HepG2 (cell line): ENCODE results near the gene CLIC5. TPM values are rescaled to one million over a fixed set of nuclear protein-coding genes. Genes with fewer than 3 reads are reported as not detected.

Experiments
- ATAC-seq: fragments of 200-7000 bp; cut with Tn5 transposase; 3 replicates; pipeline ENCODE4 v1.9.1; 2020; ENCODE audit warnings: mild to moderate bottlenecking, moderate library complexity
- BruUV-seq: library from RNA; stranded (reverse); fragments of 400-500 nt; replicated peaks from 2 replicates; lab custom pipeline; 2021; lab: Mats Ljungman, UMichigan
- CTCF ChIA-PET: fragments of 300-600 bp; formaldehyde crosslinking; extraction: SDS; loops from one replicate; lab custom pipeline; 2021; ENCODE audit warnings: low total read pairs, inconsistent platforms, low intra/inter-chr PET ratio; lab: Yijun Ruan, JAX
- POLR2A ChIA-PET: fragments of 350-600 bp; sonication (Branson Sonifier 250); formaldehyde crosslinking; loops from one replicate; lab custom pipeline; 2020; ENCODE audit warnings: antibody characterized with exemption, inconsistent platforms; lab: Yijun Ruan, JAX
- DNase-seq: peaks from one replicate; pipeline ENCODE4 v3.0.0-alpha.2; 2015; ENCODE audit warnings: low spot score
- FAIRE-seq: peaks from 3 replicates; lab custom pipeline; 2011; peaks lifted over from hg19 to GRCh38; lab: Jason Lieb, UNC
- H2AFZ ChIP-seq: one replicate; pipeline ENCODE4 v1.6.1; 2011; ENCODE audit warnings: low read length, inconsistent platforms
- H3K27ac ChIP-seq: fragments of 300-600 bp; 3 replicates; pipeline ENCODE4 v1.8.0; 2011; ENCODE audit warnings: mixed run types, mild to moderate bottlenecking, mixed read lengths, low read length, inconsistent platforms; ENCODE audit not compliant: insufficient read depth; ENCODE audit errors: extremely low read length
- H3K27me3 ChIP-seq, 2 experiments: fragments of 200-600 bp in 1 of 2; 2 replicates in 1 of 2; 3 replicates in 1 of 2; pipeline versions ENCODE4 v1.6.0 to v1.8.0; 2011; ENCODE audit warnings: low read length in 2 of 2, mild to moderate bottlenecking in 2 of 2, moderate library complexity in 2 of 2, inconsistent platforms in 1 of 2; ENCODE audit not compliant: insufficient read depth in 2 of 2, control insufficient read depth in 1 of 2
- H3K36me3 ChIP-seq, 2 experiments: fragments of 200-600 bp in 1 of 2; replicated peaks in 1 of 2; 2 replicates in 1 of 2; 3 replicates in 1 of 2; pipeline versions ENCODE4 v1.5.1 to v1.8.0; 2011; ENCODE audit warnings: low read length in 2 of 2, inconsistent platforms in 1 of 2; ENCODE audit not compliant: insufficient read depth in 2 of 2, control insufficient read depth in 1 of 2
- H3K4me1 ChIP-seq: 2 replicates; pipeline ENCODE4 v1.5.1; 2012; ENCODE audit warnings: low read length, inconsistent platforms; ENCODE audit not compliant: insufficient read depth
- H3K4me2 ChIP-seq: 2 replicates; pipeline ENCODE4 v1.6.0; 2011; ENCODE audit warnings: low read depth, low read length, inconsistent platforms
- H3K4me3 ChIP-seq, 3 experiments: fragments of 200-600 bp in 1 of 3; sonication (generic), shearing (Covaris generic) in 1 of 3; replicated peaks in 1 of 3; 2 replicates each; pipeline ENCODE4 v1.5.1; 2011 to 2016; ENCODE audit warnings: low read length in 3 of 3, inconsistent platforms in 2 of 3, low read depth in 2 of 3, mild to moderate bottlenecking in 2 of 3, control low read depth in 1 of 3, mixed read lengths in 1 of 3; ENCODE audit not compliant: insufficient read depth in 1 of 3
- H3K79me2 ChIP-seq: one replicate; pipeline ENCODE4 v1.6.1; 2011; ENCODE audit warnings: low read length, inconsistent platforms; ENCODE audit not compliant: insufficient read depth
- H3K9ac ChIP-seq: 2 replicates; pipeline ENCODE4 v1.6.0; 2011; ENCODE audit warnings: mild to moderate bottlenecking, low read depth, low read length, inconsistent platforms; ENCODE audit not compliant: insufficient read depth
- H3K9me3 ChIP-seq: 2 replicates; pipeline ENCODE4 v1.5.1; 2012; ENCODE audit warnings: mild to moderate bottlenecking, low read length
- H4K20me1 ChIP-seq: 2 replicates; pipeline ENCODE4 v1.6.0; 2011; ENCODE audit warnings: inconsistent platforms, mild to moderate bottlenecking, low read length, moderate library complexity; ENCODE audit not compliant: insufficient read depth
- CBX2 ChIP-seq, 2 experiments: fragments of 200-600 bp in 1 of 2; sonication (generic); formaldehyde crosslinking in 1 of 2; IDR thresholded peaks; 2 replicates each; pipeline versions ENCODE4 v1.7.0 to v1.8.1; 2018 to 2022; ENCODE audit warnings: low read depth in 2 of 2, low read length in 1 of 2, mild to moderate bottlenecking in 1 of 2, missing genetic modification reagents in 1 of 2
- FOSL2 ChIP-seq: sonication (generic); formaldehyde crosslinking; IDR thresholded peaks from 2 replicates; pipeline ENCODE4 v1.4.0; 2020; ENCODE audit warnings: missing genetic modification reagents
- FOXK1 ChIP-seq: sonication (generic); formaldehyde crosslinking; IDR thresholded peaks from 2 replicates; pipeline ENCODE4 v1.4.0; 2020; ENCODE audit warnings: low read depth, missing genetic modification reagents, borderline replicate concordance
- HIVEP1 ChIP-seq: sonication (generic); formaldehyde crosslinking; IDR thresholded peaks from 2 replicates; pipeline ENCODE4 v1.4.0; 2020; ENCODE audit warnings: mild to moderate bottlenecking, missing genetic modification reagents
- MXI1 ChIP-seq: IDR thresholded peaks from 3 replicates; pipeline ENCODE4 v1.6.1; 2012; ENCODE audit warnings: low read depth, low read length, inconsistent platforms, borderline replicate concordance
- PLRG1 ChIP-seq: fragments of 450-650 bp; conservative IDR thresholded peaks from 2 replicates; pipeline ENCODE4 v1.6.1; 2016
- RFXAP ChIP-seq: sonication (generic); formaldehyde crosslinking; IDR thresholded peaks from 2 replicates; pipeline ENCODE4 v1.4.0; 2020; ENCODE audit warnings: missing genetic modification reagents, borderline replicate concordance
- SOX13 ChIP-seq, 3 experiments: fragments of 450-650 bp in 1 of 3; sonication (generic) in 1 of 3; formaldehyde crosslinking in 1 of 3; IDR thresholded peaks in 2 of 3; conservative IDR thresholded peaks in 1 of 3; 2 replicates each; pipeline versions ENCODE4 v1.5.0 to v1.6.1; 2016 to 2020; ENCODE audit warnings: antibody characterized with exemption in 1 of 3, mild to moderate bottlenecking in 1 of 3, missing compliant biosample characterization in 1 of 3, missing genetic modification reagents in 1 of 3, moderate library complexity in 1 of 3
- ZFP90 ChIP-seq: sonication (generic); formaldehyde crosslinking; IDR thresholded peaks from 2 replicates; pipeline ENCODE4 v1.8.0; 2022; ENCODE audit warnings: missing genetic modification reagents, mild to moderate bottlenecking, inconsistent platforms, borderline replicate concordance
- ZNF207 ChIP-seq: fragments of 450-650 bp; IDR thresholded peaks from 2 replicates; pipeline ENCODE4 v1.6.1; 2016; ENCODE audit warnings: antibody characterized with exemption, borderline replicate concordance
- ZNF343 ChIP-seq: sonication (generic); formaldehyde crosslinking; IDR thresholded peaks from 2 replicates; pipeline ENCODE4 v1.4.0; 2020; ENCODE audit warnings: mild to moderate bottlenecking, missing genetic modification reagents
- WGBS: methylation state at CpG from one replicate; pipeline ENCODE4 v1.1.6; 2017; ENCODE audit warnings: low lambda C conversion rate; 5-methylcytosine and 5-hydroxymethylcytosine counted together
- in situ Hi-C: cut with HindIII; loops from 2 replicates; pipeline ENCODE4 v1.10.0; 2017; ENCODE audit warnings: low pct_unique_long_range_greater_than_20kb; ENCODE audit not compliant: extremely low pct_ligation_motif_present
- intact Hi-C: fragments of 100-400 bp; cut with micrococcal nuclease; formaldehyde crosslinking; loops from one replicate; pipeline ENCODE4 v1.10.0; 2022; ENCODE audit not compliant: unreplicated experiment
- polyA plus RNA-seq, 8 experiments: library from polyadenylated mRNA; depleted of rRNA in 3 of 8; stranded (reverse) in 7 of 8; unstranded in 1 of 8; fragments of >200 nt; fragmentation: Illumina TruSeq in 4 of 8; extraction: Trizol in 4 of 8; gene quantifications; 2 replicates each; pipeline versions ENCODE4 v1.2.1 to v1.2.3, GENCODE V29; 2011 to 2016; ENCODE audit warnings: low read depth in 4 of 8, missing spikeins in 1 of 8, mixed read lengths in 1 of 8; ENCODE audit not compliant: insufficient read depth in 1 of 8
- total RNA-seq, 5 experiments: library from RNA; depleted of rRNA; stranded (reverse); fragments of >200 nt; fragmentation: Illumina TruSeq; extraction: Trizol; gene quantifications; 2 replicates each; pipeline ENCODE4 v1.2.3, GENCODE V29; 2016; ENCODE audit warnings: low read depth in 1 of 5
- TF ChIP-seq, protein P1 (sequence below): sonication (generic); formaldehyde crosslinking; IDR thresholded peaks from 2 replicates; pipeline ENCODE4 v1.4.0; 2020; ENCODE audit warnings: mild to moderate bottlenecking, missing genetic modification reagents
- TF ChIP-seq, protein P2 (sequence below): IDR thresholded peaks from 2 replicates; pipeline ENCODE4 v1.6.1; 2012; ENCODE audit warnings: low read length, improper control_type of control experiment

The CLIC5 gene
- total and polyA plus RNA-seq, 2 of the 13 experiments (the other 11 are each of a cell fraction or from before 2014, with no cell fraction given) = not detected

DNA sequence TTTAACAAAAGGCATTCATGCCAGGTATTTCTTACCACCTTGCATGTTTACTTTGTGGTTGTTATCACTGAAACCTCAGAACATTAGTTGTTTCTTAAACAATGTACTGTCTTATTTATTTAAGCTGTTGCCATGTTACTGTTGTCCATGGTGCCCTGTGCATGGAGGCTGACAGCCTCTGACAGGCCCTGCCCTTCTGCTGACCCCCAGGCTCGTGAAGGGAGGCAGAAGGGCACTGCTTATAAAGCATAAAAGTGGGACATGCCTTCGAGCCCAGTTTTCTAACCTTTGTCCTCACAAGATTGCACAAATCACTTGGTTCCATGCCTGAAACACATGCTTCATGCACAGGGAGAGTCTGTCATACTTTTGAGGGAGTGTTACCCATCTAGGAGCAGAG, 46.7 kb upstream of the CLIC5 start:
- ChIA-PET CTCF (no interaction called here), POLR2A (no interaction called here)
- H3K79me2 ChIP-seq = no peaks in the 10 kb centered on the region
- FAIRE-seq (no peak), ATAC-seq (no peak), DNase-seq (no peak)
- in situ Hi-C loops = no loop called here
- no peak overlapping the region for H3K27ac ChIP-seq
- H3K9ac ChIP-seq = no peak overlapping the region
- intact Hi-C loops = no loop called here
- no peak overlapping the region for H3K4me3 ChIP-seq
- BruUV-seq = no TSS peak
- TF ChIP-seq ZNF207 (no peak), SOX13 (IDR thresholded peaks at IDR 0.05) (no peak), SOX13 (CRISPR knock-in tag; conservative IDR thresholded peaks at IDR 0.05 in 1 of 2, IDR thresholded peaks at IDR 0.05 in 1 of 2) (0 out of 4 replicates have a peak, but pooled peaks of 1 of the 2 experiments have one; percentile 9)
- no peaks in the 10 kb centered on the region for H4K20me1 ChIP-seq
- H3K9me3 ChIP-seq = no peaks in the 10 kb centered on the region; the same call in 1 of the 2 replicates
- no peaks in the 10 kb centered on the region for H3K36me3 ChIP-seq
- 3% methylated on average over 2 of the region's 2 CpGs for WGBS
- H2AFZ ChIP-seq = no peak overlapping the region
- H3K4me1 ChIP-seq = no peaks in the 10 kb centered on the region
- no peaks in the 10 kb centered on the region; a peak in 1 of 5 replicates for H3K27me3 ChIP-seq
- no peak overlapping the region for H3K4me2 ChIP-seq

DNA sequence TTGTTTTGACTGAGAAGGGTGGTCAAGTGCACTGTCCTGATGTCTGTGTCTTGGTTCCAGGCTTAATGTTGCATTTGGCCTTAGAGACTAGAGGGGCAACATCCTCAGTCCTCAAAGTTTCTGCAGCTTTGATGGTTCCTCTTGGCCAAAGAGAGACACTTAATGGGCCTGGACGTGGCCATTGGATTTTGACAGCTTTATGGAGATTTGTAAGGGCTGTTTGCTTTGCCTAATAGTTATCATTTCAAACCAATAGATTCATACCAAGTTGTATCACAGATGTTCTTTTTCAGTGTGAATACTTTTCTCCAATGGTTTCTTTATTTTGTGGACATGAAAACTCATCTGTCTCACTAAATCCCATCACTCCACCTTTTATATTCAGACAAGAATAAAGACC, 45.8 kb upstream of the CLIC5 start:
- H3K27ac ChIP-seq = no peak overlapping the region
- BruUV-seq = no TSS peak
- TF ChIP-seq ZNF343 (CRISPR knock-in tag) (no peak), CBX2 (IDR thresholded peaks at IDR 0.05; ENCODE audit: low read depth, low read length) (no peak), CBX2 (CRISPR knock-in tag; IDR thresholded peaks at IDR 0.05; ENCODE audit: low read depth) (no peak), FOXK1 (CRISPR knock-in tag) (no peak), ZFP90 (CRISPR knock-in tag) (no peak), HIVEP1 (no peak), FOSL2 (CRISPR knock-in tag) (no peak), MXI1 (no peak), PLRG1 (no peak), RFXAP (CRISPR knock-in tag) (no peak)
- TF ChIP-seq, protein P1, sequence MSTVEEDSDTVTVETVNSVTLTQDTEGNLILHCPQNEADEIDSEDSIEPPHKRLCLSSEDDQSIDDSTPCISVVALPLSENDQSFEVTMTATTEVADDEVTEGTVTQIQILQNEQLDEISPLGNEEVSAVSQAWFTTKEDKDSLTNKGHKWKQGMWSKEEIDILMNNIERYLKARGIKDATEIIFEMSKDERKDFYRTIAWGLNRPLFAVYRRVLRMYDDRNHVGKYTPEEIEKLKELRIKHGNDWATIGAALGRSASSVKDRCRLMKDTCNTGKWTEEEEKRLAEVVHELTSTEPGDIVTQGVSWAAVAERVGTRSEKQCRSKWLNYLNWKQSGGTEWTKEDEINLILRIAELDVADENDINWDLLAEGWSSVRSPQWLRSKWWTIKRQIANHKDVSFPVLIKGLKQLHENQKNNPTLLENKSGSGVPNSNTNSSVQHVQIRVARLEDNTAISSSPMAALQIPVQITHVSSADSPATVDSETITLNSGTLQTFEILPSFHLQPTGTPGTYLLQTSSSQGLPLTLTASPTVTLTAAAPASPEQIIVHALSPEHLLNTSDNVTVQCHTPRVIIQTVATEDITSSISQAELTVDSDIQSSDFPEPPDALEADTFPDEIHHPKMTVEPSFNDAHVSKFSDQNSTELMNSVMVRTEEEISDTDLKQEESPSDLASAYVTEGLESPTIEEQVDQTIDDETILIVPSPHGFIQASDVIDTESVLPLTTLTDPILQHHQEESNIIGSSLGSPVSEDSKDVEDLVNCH (CRISPR knock-in tag) = no peak
- TF ChIP-seq, protein P2, sequence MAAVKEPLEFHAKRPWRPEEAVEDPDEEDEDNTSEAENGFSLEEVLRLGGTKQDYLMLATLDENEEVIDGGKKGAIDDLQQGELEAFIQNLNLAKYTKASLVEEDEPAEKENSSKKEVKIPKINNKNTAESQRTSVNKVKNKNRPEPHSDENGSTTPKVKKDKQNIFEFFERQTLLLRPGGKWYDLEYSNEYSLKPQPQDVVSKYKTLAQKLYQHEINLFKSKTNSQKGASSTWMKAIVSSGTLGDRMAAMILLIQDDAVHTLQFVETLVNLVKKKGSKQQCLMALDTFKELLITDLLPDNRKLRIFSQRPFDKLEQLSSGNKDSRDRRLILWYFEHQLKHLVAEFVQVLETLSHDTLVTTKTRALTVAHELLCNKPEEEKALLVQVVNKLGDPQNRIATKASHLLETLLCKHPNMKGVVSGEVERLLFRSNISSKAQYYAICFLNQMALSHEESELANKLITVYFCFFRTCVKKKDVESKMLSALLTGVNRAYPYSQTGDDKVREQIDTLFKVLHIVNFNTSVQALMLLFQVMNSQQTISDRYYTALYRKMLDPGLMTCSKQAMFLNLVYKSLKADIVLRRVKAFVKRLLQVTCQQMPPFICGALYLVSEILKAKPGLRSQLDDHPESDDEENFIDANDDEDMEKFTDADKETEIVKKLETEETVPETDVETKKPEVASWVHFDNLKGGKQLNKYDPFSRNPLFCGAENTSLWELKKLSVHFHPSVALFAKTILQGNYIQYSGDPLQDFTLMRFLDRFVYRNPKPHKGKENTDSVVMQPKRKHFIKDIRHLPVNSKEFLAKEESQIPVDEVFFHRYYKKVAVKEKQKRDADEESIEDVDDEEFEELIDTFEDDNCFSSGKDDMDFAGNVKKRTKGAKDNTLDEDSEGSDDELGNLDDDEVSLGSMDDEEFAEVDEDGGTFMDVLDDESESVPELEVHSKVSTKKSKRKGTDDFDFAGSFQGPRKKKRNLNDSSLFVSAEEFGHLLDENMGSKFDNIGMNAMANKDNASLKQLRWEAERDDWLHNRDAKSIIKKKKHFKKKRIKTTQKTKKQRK = no peak

More for the DNA sequence above, 45.8 kb upstream of the CLIC5 start:
- Histone ChIP-seq H3K4me2 (no peak overlapping the region), H3K79me2 (no peaks in the 10 kb centered on the region), H3K9ac (no peak overlapping the region), H4K20me1 (no peaks in the 10 kb centered on the region), H3K27me3 (no peaks in the 10 kb centered on the region), H3K9me3 (no peaks in the 10 kb centered on the region; the same call in 1 of the 2 replicates), H3K36me3 (no peaks in the 10 kb centered on the region), H3K4me1 (no peaks in the 10 kb centered on the region), H3K4me3 (no peak overlapping the region), H2AFZ (no peak overlapping the region)
- 6% methylated on average over 1 of the region's 1 CpG for WGBS
- ChIA-PET CTCF (no interaction called here), POLR2A (no interaction called here)
- no peak for ATAC-seq
- in situ Hi-C loops (no loop called here), intact Hi-C loops (no loop called here)
- DNase-seq = no peak
- FAIRE-seq = no peak
